ENCODE data around the gene ACACB.

Gene ACACB

GRCh38 chr12:109209082-109209481 is 92.7 kb downstream of the ACACB start:
- no peak overlapping the region for H3K27ac ChIP-seq (ENCODE audit: low read length)
- H3K4me1 ChIP-seq (ENCODE audit: control insufficient read depth, insufficient read depth, low read length): no peaks in the 10 kb centered on the region
- no CpG with 5 or more reads among the region's 14 CpGs for WGBS (ENCODE audit: insufficient coverage, insufficient read length)
- H3K4me3 ChIP-seq (ENCODE audit: low read length): no peak overlapping the region
- H3K36me3 ChIP-seq (ENCODE audit: control insufficient read depth, insufficient read depth, low read length): peaks cover 4% of the 10 kb centered on the region; the same call in 1 of the 2 replicates
- no peak for DNase-seq (ENCODE audit: low read depth, low spot score)
- no peaks in the 10 kb centered on the region for H3K27me3 ChIP-seq (ENCODE audit: control insufficient read depth, insufficient read depth, low read length)
- no peaks in the 10 kb centered on the region for H3K9me3 ChIP-seq (ENCODE audit: control insufficient read depth, insufficient read depth, low read length)

DNA sequence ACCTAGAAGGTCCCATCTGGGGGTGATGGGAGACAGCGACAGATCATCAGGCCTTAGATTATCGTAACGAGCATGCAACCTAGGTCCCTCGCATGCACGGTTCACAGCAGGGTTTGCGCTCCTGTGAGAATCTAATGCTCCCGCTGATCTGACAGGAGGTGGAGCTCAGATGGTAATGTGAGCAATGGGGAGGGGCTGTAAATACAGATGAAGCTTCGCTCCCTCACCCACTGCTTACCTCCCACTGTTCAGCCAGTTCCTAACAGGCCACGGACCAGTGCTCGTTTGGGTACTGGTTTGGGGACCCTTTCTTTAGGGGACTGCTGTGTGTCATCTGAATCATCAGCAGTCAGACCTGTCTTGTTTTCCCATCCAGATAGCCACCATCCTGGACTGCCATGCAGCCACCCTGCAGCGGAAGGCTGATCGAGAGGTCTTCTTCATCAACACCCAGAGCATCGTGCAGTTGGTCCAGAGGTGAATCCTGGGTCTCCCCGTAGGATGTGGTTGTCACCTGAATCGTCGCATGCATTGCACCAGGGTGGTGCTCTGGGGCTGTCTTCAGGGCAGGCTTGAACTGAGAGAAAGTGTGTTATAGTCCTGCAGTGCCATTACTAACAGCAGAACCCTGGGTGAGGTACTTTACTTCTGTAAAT is 96.2 kb downstream of the ACACB start:
- WGBS (ENCODE audit: insufficient coverage, insufficient read length): no CpG with 5 or more reads among the region's 16 CpGs
- no peak for DNase-seq (ENCODE audit: low read depth, low spot score)
- no peaks in the 10 kb centered on the region for H3K27me3 ChIP-seq (ENCODE audit: control insufficient read depth, insufficient read depth, low read length)
- H3K4me1 ChIP-seq (ENCODE audit: control insufficient read depth, insufficient read depth, low read length): no peaks in the 10 kb centered on the region
- H3K27ac ChIP-seq (ENCODE audit: low read length): no peak overlapping the region
- H3K36me3 ChIP-seq (ENCODE audit: control insufficient read depth, insufficient read depth, low read length): peaks cover 4% of the 10 kb centered on the region; the same call in 1 of the 2 replicates
- H3K9me3 ChIP-seq (ENCODE audit: control insufficient read depth, insufficient read depth, low read length): no peaks in the 10 kb centered on the region
- no peak overlapping the region for H3K4me3 ChIP-seq (ENCODE audit: low read length)

- no peaks in the 10 kb centered on the region for H3K27me3 ChIP-seq (ENCODE audit: control insufficient read depth, insufficient read depth, low read length)
- no peaks in the 10 kb centered on the region for H3K4me1 ChIP-seq (ENCODE audit: control insufficient read depth, insufficient read depth, low read length)
- H3K36me3 ChIP-seq (ENCODE audit: control insufficient read depth, insufficient read depth, low read length): no peaks in the 10 kb centered on the region
- WGBS (ENCODE audit: insufficient coverage, insufficient read length): no CpG with 5 or more reads among the region's 3 CpGs
- DNase-seq (ENCODE audit: low read depth, low spot score): no peak
- H3K27ac ChIP-seq (ENCODE audit: low read length): no peak overlapping the region
- H3K4me3 ChIP-seq (ENCODE audit: low read length): no peak overlapping the region
- H3K9me3 ChIP-seq (ENCODE audit: control insufficient read depth, insufficient read depth, low read length): no peaks in the 10 kb centered on the region
These were observed 97.7 kb downstream of the ACACB start for GRCh38 chr12:109214131-109214530.

- Histone ChIP-seq H3K36me3 (ENCODE audit: control insufficient read depth, insufficient read depth, low read length) (no peaks in the 10 kb centered on the region; the same call in 1 of the 2 replicates), H3K27me3 (ENCODE audit: control insufficient read depth, insufficient read depth, low read length) (no peaks in the 10 kb centered on the region), H3K27ac (ENCODE audit: low read length) (no peak overlapping the region), H3K4me1 (ENCODE audit: control insufficient read depth, insufficient read depth, low read length) (no peaks in the 10 kb centered on the region), H3K4me3 (ENCODE audit: low read length) (no peak overlapping the region), H3K9me3 (ENCODE audit: control insufficient read depth, insufficient read depth, low read length) (no peaks in the 10 kb centered on the region)
- no CpG with 5 or more reads among the region's 6 CpGs for WGBS (ENCODE audit: insufficient coverage, insufficient read length)
- DNase-seq (ENCODE audit: low read depth, low spot score): no peak
These were observed 102.6 kb downstream of the ACACB start for GRCh38 chr12:109218996-109219395.

GRCh38 chr12:109219938-109220337 is 103.6 kb downstream of the ACACB start:
- Histone ChIP-seq H3K27ac (ENCODE audit: low read length) (no peak overlapping the region), H3K36me3 (ENCODE audit: control insufficient read depth, insufficient read depth, low read length) (no peaks in the 10 kb centered on the region; the same call in 1 of the 2 replicates), H3K27me3 (ENCODE audit: control insufficient read depth, insufficient read depth, low read length) (no peaks in the 10 kb centered on the region), H3K4me3 (ENCODE audit: low read length) (no peak overlapping the region), H3K9me3 (ENCODE audit: control insufficient read depth, insufficient read depth, low read length) (no peaks in the 10 kb centered on the region), H3K4me1 (ENCODE audit: control insufficient read depth, insufficient read depth, low read length) (no peaks in the 10 kb centered on the region)
- WGBS (ENCODE audit: insufficient coverage, insufficient read length): no CpG with 5 or more reads among the region's 2 CpGs
- no peak for DNase-seq (ENCODE audit: low read depth, low spot score)

GRCh38 chr12:109221277-109221931 is 105.0 kb downstream of the ACACB start:
- no CpG with 5 or more reads among the region's 10 CpGs for WGBS (ENCODE audit: insufficient coverage, insufficient read length)
- DNase-seq (ENCODE audit: low read depth, low spot score): no peak
- H3K27me3 ChIP-seq (ENCODE audit: control insufficient read depth, insufficient read depth, low read length): no peaks in the 10 kb centered on the region
- H3K9me3 ChIP-seq (ENCODE audit: control insufficient read depth, insufficient read depth, low read length): no peaks in the 10 kb centered on the region
- no peak overlapping the region for H3K4me3 ChIP-seq (ENCODE audit: low read length)
- H3K4me1 ChIP-seq (ENCODE audit: control insufficient read depth, insufficient read depth, low read length): no peaks in the 10 kb centered on the region
- H3K36me3 ChIP-seq (ENCODE audit: control insufficient read depth, insufficient read depth, low read length): no peaks in the 10 kb centered on the region; the same call in 1 of the 2 replicates
- H3K27ac ChIP-seq (ENCODE audit: low read length): no peak overlapping the region

GRCh38 chr12:109222062-109222461 is 105.7 kb downstream of the ACACB start:
- H3K36me3 ChIP-seq (ENCODE audit: control insufficient read depth, insufficient read depth, low read length): no peaks in the 10 kb centered on the region; the same call in 1 of the 2 replicates
- no peak overlapping the region for H3K4me3 ChIP-seq (ENCODE audit: low read length)
- no peaks in the 10 kb centered on the region for H3K4me1 ChIP-seq (ENCODE audit: control insufficient read depth, insufficient read depth, low read length)
- WGBS (ENCODE audit: insufficient coverage, insufficient read length): no CpG with 5 or more reads among the region's 7 CpGs
- no peaks in the 10 kb centered on the region for H3K27me3 ChIP-seq (ENCODE audit: control insufficient read depth, insufficient read depth, low read length)
- no peak for DNase-seq (ENCODE audit: low read depth, low spot score)
- H3K9me3 ChIP-seq (ENCODE audit: control insufficient read depth, insufficient read depth, low read length): no peaks in the 10 kb centered on the region
- H3K27ac ChIP-seq (ENCODE audit: low read length): no peak overlapping the region

DNA sequence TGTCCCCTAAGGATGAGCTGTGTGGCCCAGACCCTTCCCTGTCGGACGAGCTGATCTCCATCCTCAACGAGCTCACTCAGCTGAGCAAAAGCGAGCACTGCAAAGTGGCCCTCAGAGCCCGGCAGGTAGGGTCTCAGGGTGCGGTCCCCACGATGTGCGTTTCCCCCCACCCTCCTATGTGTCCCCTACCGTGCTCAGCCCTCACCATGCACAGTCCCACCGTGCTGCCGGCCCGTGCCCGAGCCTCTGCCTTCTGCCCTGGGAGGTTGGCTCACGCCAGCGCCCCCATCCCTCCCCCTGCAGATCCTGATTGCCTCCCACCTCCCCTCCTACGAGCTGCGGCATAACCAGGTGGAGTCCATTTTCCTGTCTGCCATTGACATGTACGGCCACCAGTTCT is 106.1 kb downstream of the ACACB start:
- WGBS (ENCODE audit: insufficient coverage, insufficient read length): no CpG with 5 or more reads among the region's 18 CpGs
- Histone ChIP-seq H3K4me3 (ENCODE audit: low read length) (no peak overlapping the region), H3K27ac (ENCODE audit: low read length) (no peak overlapping the region), H3K4me1 (ENCODE audit: control insufficient read depth, insufficient read depth, low read length) (no peaks in the 10 kb centered on the region), H3K36me3 (ENCODE audit: control insufficient read depth, insufficient read depth, low read length) (no peaks in the 10 kb centered on the region; the same call in 1 of the 2 replicates), H3K27me3 (ENCODE audit: control insufficient read depth, insufficient read depth, low read length) (no peaks in the 10 kb centered on the region), H3K9me3 (ENCODE audit: control insufficient read depth, insufficient read depth, low read length) (no peaks in the 10 kb centered on the region)
- DNase-seq (ENCODE audit: low read depth, low spot score): no peak

- no peaks in the 10 kb centered on the region for H3K27me3 ChIP-seq (ENCODE audit: control insufficient read depth, insufficient read depth, low read length)
- H3K36me3 ChIP-seq (ENCODE audit: control insufficient read depth, insufficient read depth, low read length): no peaks in the 10 kb centered on the region; the same call in 1 of the 2 replicates
- WGBS (ENCODE audit: insufficient coverage, insufficient read length): no CpG with 5 or more reads among the region's 10 CpGs
- H3K27ac ChIP-seq (ENCODE audit: low read length): no peak overlapping the region
- no peak for DNase-seq (ENCODE audit: low read depth, low spot score)
- no peaks in the 10 kb centered on the region for H3K9me3 ChIP-seq (ENCODE audit: control insufficient read depth, insufficient read depth, low read length)
- H3K4me3 ChIP-seq (ENCODE audit: low read length): no peak overlapping the region
- no peaks in the 10 kb centered on the region for H3K4me1 ChIP-seq (ENCODE audit: control insufficient read depth, insufficient read depth, low read length)
These were observed 106.8 kb downstream of the ACACB start for GRCh38 chr12:109223211-109223610.

DNA sequence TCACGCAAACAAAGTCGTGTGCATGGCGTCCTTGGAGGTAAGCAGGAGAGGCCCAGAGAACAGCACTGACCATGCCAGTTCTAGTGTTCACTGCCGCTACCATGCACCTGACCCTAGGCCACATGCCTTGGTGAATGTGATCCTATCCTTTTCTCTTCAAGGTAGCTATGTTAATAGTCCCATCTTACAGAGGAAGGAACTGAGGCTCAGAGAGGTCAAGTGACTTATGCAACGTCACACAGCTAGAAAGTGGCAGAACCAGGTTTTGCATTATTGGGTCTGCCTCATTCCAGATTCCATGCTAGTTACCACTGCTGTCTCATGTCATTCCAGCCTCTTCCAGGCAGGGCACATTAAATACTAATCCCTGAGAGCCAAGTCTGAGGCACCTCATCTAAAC is 107.5 kb downstream of the ACACB start:
- no peaks in the 10 kb centered on the region for H3K27me3 ChIP-seq (ENCODE audit: control insufficient read depth, insufficient read depth, low read length)

More for the DNA sequence above, 107.5 kb downstream of the ACACB start:
- Histone ChIP-seq H3K9me3 (ENCODE audit: control insufficient read depth, insufficient read depth, low read length) (no peaks in the 10 kb centered on the region), H3K36me3 (ENCODE audit: control insufficient read depth, insufficient read depth, low read length) (no peaks in the 10 kb centered on the region; the same call in 1 of the 2 replicates), H3K27ac (ENCODE audit: low read length) (no peak overlapping the region), H3K4me3 (ENCODE audit: low read length) (no peak overlapping the region), H3K4me1 (ENCODE audit: control insufficient read depth, insufficient read depth, low read length) (no peaks in the 10 kb centered on the region)
- WGBS (ENCODE audit: insufficient coverage, insufficient read length): no CpG with 5 or more reads among the region's 5 CpGs
- no peak for DNase-seq (ENCODE audit: low read depth, low spot score)

All from iPS DF 6.9 (cell line).